HFF-Myc (cell line): ENCODE data around the gene RNU5D-1.
"Not testable (repeated sequence)": the region's sequence is repeated elsewhere in the genome, so short reads cannot be mapped to it uniquely, and the experiment has no call there.

ENCODE experiments used
- DNase-seq: peaks from one replicate; pipeline ENCODE4 v3.0.0-alpha.2; 2011; ENCODE audit warnings: low read depth; ENCODE audit errors: extremely low read depth
- H3K4me3 ChIP-seq: replicated peaks from 2 replicates; pipeline ENCODE4 v1.5.1; 2011; ENCODE audit warnings: low read depth, mild to moderate bottlenecking, control low read depth, low read length
- CTCF ChIP-seq: IDR thresholded peaks from 2 replicates; pipeline ENCODE4 v1.5.1; 2012; ENCODE audit warnings: mild to moderate bottlenecking, low read depth, low read length, control low read depth; ENCODE audit errors: missing control alignments

The RNU5D-1 gene

GRCh38 chr1:44743211-44743610, 12.2 kb upstream of the RNU5D-1 start:
- DNase-seq, result no peak

GRCh38 chr1:44740179-44740617, 9.2 kb upstream of the RNU5D-1 start:
- H3K4me3 ChIP-seq, result peak overlapping the region; percentile 64
- no peak for DNase-seq
- no peak for TF ChIP-seq CTCF

More at GRCh38 chr1:44743211-44743610, 12.2 kb upstream of the RNU5D-1 start:
- TF ChIP-seq CTCF, result no peak
- no peak overlapping the region for H3K4me3 ChIP-seq

GRCh38 chr1:44739307-44740178, 8.6 kb upstream of the RNU5D-1 start, which contains the start of gene KIF2C:
Gene KIF2C (plus strand): TSS chr1:44739837. CDS start chr1:44739933, 96 bp downstream.
- no peak for TF ChIP-seq CTCF
- peak within 1 kb of the TSS; percentile 64 for H3K4me3 ChIP-seq
- peak; percentile 90 for DNase-seq

GRCh38 chr1:44738953-44739306, 8.0 kb upstream of the RNU5D-1 start:
- not testable (repeated sequence) for DNase-seq
- peak overlapping the region; percentile 64 for H3K4me3 ChIP-seq

- no peak for DNase-seq
- no peak overlapping the region for H3K4me3 ChIP-seq
- no peak for TF ChIP-seq CTCF
Observed at GRCh38 chr1:44735992-44736391, 5.0 kb upstream of the RNU5D-1 start.

- H3K4me3 ChIP-seq, result no peak overlapping the region
- DNase-seq, result no peak
- no peak for TF ChIP-seq CTCF
Observed at GRCh38 chr1:44733784-44734183, 2.8 kb upstream of the RNU5D-1 start.

- no peak overlapping the region for H3K4me3 ChIP-seq
- no peak for DNase-seq
- no peak for TF ChIP-seq CTCF
Observed at GRCh38 chr1:44733365-44733764, 2.4 kb upstream of the RNU5D-1 start.
